22Rv1 (cell line): ENCODE results near the gene RNF40.

Experiments used
- H3K27ac ChIP-seq: fragments of 450-650 bp; 2 replicates; pipeline ENCODE4 v1.5.1; 2017
- ZFX ChIP-seq: fragments of 450-650 bp; IDR thresholded peaks from 2 replicates; pipeline ENCODE4 v1.6.1; 2017; ENCODE audit warnings: antibody characterized with exemption, borderline replicate concordance
- TF ChIP-seq, protein P1 (sequence below): fragments of 450-650 bp; IDR thresholded peaks from 2 replicates; pipeline ENCODE4 v1.5.1; 2017; ENCODE audit warnings: mild to moderate bottlenecking

The RNF40 gene

DNA sequence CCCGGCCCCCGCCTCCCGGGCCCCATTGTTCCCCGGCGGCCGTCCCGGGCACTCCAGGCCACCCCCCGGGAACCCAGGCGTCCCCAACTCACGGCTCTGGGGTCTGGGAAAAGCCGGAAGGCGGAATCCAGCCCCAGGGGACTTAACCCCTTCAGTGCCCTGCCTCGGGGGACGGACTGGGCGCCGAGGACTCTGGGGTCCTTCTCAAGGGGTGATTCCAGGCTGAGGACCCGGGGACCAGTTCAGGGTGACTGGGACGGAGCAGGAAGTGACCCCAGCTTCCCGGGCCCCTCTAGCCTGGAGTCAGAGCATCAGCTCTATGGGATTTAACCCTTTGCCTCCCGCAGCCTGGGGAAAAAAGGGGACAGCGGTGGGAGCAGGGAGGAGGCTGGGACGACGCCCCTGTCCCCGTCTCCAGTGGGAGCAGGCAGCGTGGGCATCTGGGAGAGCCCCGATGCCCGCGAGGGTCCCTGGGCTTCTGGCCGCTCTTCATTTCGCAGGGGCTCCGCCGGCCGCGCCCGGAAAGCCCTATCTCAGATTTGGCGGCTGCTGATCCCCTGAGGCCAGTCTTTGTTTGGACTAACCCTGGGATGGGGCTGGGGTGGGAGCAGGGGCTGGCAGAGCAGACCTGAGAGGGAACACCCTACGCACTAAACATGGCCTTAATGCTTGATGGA is 25.0 kb downstream of the RNF40 start, which contains the start of gene ZNF629:
TSS of gene ZNF629 (minus strand) at position 270 of the 677 bp plus-strand sequence. CDS start 2,723 bp downstream, outside the sequence.
- peak within 1 kb of the TSS; percentile 50 for H3K27ac ChIP-seq
- TF ChIP-seq, protein P1, sequence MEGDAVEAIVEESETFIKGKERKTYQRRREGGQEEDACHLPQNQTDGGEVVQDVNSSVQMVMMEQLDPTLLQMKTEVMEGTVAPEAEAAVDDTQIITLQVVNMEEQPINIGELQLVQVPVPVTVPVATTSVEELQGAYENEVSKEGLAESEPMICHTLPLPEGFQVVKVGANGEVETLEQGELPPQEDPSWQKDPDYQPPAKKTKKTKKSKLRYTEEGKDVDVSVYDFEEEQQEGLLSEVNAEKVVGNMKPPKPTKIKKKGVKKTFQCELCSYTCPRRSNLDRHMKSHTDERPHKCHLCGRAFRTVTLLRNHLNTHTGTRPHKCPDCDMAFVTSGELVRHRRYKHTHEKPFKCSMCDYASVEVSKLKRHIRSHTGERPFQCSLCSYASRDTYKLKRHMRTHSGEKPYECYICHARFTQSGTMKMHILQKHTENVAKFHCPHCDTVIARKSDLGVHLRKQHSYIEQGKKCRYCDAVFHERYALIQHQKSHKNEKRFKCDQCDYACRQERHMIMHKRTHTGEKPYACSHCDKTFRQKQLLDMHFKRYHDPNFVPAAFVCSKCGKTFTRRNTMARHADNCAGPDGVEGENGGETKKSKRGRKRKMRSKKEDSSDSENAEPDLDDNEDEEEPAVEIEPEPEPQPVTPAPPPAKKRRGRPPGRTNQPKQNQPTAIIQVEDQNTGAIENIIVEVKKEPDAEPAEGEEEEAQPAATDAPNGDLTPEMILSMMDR = no peak
- TF ChIP-seq ZFX = no peak

DNA sequence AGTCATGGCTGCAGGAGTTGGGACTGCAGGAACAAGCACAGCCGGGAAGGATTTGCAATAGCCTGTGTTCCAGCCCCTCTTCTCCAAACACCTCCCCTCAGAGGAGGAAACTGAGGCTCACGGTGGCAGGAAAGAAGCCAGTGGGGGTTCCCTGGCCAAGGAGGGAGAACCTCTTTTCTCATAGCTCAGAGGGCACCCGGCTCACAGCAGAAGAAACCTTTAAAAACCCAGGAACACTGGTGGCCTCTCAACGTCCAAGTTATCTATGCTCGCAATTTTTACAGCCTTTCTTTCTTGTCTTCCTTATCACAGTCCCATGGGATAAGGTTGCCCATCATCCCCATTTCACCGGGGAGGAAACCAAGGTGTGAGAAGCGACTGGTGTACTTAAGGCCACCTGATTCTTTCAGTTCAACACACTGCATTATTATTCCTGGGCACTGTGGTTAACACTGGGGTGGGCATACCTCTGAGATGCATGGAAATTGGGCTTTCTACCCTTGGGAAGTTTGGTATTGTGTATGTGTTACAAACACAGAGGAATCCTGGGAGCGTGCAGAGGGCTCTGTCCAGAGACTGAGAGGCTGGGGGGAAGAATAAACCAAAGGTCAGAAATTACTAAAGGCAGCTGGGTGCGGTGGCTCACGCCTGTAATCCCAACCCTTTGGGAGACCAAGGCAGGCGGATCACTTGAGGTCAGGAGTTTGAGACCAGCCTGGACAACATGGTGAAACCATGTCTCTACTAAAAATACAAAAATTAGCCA is 25.7 kb downstream of the RNF40 start:
- TF ChIP-seq, protein P1 = no peak
- TF ChIP-seq ZFX = no peak
- no peak overlapping the region for H3K27ac ChIP-seq

DNA sequence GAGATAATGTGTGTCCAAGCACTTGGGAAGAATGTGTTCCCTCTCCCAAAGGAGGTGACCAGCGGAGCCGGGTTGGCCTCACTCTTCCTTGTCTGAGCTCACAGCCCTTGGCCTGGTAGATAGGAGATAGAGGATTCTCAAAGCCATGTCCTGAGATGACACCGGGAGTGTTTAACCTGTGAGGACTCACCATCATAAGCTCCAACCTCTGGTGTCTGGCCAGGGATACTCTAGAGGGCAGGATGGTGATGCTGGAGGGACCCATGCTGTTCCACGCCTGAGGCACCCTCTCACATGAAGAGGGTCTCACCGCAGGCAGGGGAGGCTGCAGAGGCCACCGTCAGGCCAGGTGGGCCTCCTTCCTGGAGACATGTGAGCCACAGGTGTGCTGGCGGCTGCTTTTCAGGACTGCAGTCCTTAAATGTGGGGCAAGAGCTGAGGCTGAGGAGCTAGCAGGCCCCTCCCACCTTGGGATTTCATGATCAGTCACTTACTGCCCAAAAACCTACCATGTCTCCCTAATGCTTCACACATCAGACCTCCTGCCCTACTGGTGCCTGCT is 31.5 kb downstream of the RNF40 start:
- TF ChIP-seq ZFX = no peak
- TF ChIP-seq, protein P1 = no peak
- no peak overlapping the region for H3K27ac ChIP-seq

GRCh38 chr16:30794634-30795033 is 32.5 kb downstream of the RNF40 start:
- no peak overlapping the region for H3K27ac ChIP-seq
- TF ChIP-seq, protein P1 = no peak
- no peak for TF ChIP-seq ZFX

DNA sequence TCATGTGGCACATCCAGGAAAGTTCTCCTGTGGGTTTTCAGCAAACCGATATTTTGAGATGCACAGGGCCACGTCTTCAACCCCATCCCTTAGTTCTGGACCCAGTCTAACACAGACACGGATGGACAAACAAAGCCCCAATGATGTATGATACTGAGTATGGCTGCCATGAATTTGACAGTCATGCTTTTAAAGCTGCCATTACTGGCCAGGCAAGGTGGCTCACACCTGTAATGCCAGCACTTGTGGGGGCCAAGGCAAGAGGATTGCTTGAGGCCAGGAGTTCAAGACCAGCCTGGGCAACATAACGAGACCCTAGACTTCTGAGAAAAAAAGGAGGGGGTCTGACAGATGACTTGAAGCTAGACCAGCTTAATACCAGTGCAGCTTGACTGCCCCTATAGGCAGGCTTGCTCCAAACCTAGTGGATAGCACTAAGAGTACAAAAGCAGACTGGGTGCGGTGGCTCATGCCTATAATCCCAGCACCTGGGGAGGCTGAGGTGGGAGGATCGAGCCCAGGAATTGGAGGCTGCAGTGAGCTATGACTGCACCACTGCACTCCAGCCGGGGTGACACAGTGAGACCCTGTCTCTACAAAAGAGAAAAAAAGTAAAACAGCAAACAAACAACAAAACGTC is 35.7 kb downstream of the RNF40 start:
- TF ChIP-seq, protein P1 = peak; percentile 25
- TF ChIP-seq ZFX = no peak
- no peak overlapping the region for H3K27ac ChIP-seq

DNA sequence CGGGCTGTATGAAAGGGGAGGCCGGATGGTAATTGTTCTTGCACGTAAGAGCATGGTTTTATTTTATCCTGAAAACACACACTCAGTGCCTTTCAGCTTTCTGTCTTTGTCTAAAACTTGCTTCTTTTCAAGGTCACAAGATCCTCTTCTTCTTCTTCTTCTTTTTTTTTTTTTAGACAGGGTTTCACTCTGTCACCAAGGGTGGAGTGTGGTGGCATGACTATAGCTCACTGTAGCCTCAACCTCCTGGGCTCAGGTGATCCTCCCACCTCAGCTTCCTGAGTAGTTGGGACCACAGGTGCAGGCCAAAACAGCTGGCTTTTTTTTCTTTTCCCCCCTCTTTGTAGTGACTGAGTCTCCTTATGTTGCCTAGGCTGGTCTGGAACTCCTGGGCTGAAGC is 40.8 kb downstream of the RNF40 start:
- H3K27ac ChIP-seq = no peak overlapping the region
- TF ChIP-seq, protein P1 = no peak
- no peak for TF ChIP-seq ZFX
